Endothelial cell of umbilical vein (primary cell): ENCODE data around the gene SIAH3. TPM values are rescaled to one million over a fixed set of nuclear protein-coding genes. Genes with fewer than 3 reads are reported as not detected.

Source experiments
- BruUV-seq: library from RNA; stranded (reverse); fragments of 400-500 nt; replicated peaks from 2 replicates; lab custom pipeline; 2021; lab: Mats Ljungman, UMichigan
- CTCF ChIA-PET: fragments of 300-600, 350-600 bp; sonication (Branson Sonifier 250); formaldehyde crosslinking; loops from one replicate; lab custom pipeline; 2021; ENCODE audit warnings: antibody characterized with exemption, inconsistent platforms; lab: Charles Lee
- POLR2A ChIA-PET: fragments of 300-600, 350-600 bp; sonication (Branson Sonifier 250); formaldehyde crosslinking; loops from one replicate; lab custom pipeline; 2021; ENCODE audit warnings: antibody characterized with exemption, inconsistent platforms; lab: Charles Lee
- DNase-seq: peaks from one replicate; pipeline ENCODE4 v3.0.0-alpha.2; 2011; ENCODE audit warnings: low read depth, low spot score
- FAIRE-seq: peaks from 2 replicates; lab custom pipeline; 2011; peaks lifted over from hg19 to GRCh38; lab: Jason Lieb, UNC
- H2AFZ ChIP-seq: 2 replicates; pipeline ENCODE4 v1.6.0; 2012; ENCODE audit warnings: low read depth, low read length, control low read depth, inconsistent platforms
- H3K27ac ChIP-seq: 2 replicates; pipeline ENCODE4 v1.5.1; 2011; ENCODE audit warnings: low read depth, mild to moderate bottlenecking, control low read depth, low read length, moderate library complexity; ENCODE audit not compliant: insufficient read depth
- H3K27me3 ChIP-seq, 2 experiments: 2 replicates each; pipeline versions ENCODE4 v1.6.0 to v1.6.1; 2011; ENCODE audit warnings: low read length in 2 of 2, mixed read lengths in 1 of 2; ENCODE audit not compliant: control insufficient read depth in 2 of 2, insufficient read depth in 2 of 2
- H3K36me3 ChIP-seq, 2 experiments: 2 replicates in 1 of 2; 3 replicates in 1 of 2; pipeline ENCODE4 v1.5.1; 2011; ENCODE audit warnings: low read length in 2 of 2, mild to moderate bottlenecking in 1 of 2, moderate library complexity in 1 of 2; ENCODE audit not compliant: control insufficient read depth in 2 of 2, insufficient read depth in 2 of 2; ENCODE audit errors: extremely low read depth in 1 of 2
- H3K4me1 ChIP-seq: 3 replicates; pipeline ENCODE4 v1.5.1; 2011; ENCODE audit warnings: mild to moderate bottlenecking, low read length; ENCODE audit not compliant: control insufficient read depth, insufficient read depth; ENCODE audit errors: extremely low read depth
- H3K4me2 ChIP-seq: 2 replicates; pipeline ENCODE4 v1.6.1; 2011; ENCODE audit warnings: low read length, control low read depth, mixed read lengths; ENCODE audit not compliant: insufficient read depth
- H3K4me3 ChIP-seq, 3 experiments: fragments of 200-600 bp in 1 of 3; sonication (generic), shearing (Covaris generic) in 1 of 3; replicated peaks in 1 of 3; 2 replicates each; pipeline ENCODE4 v1.5.1; 2011 to 2016; ENCODE audit warnings: control low read depth in 3 of 3, low read length in 3 of 3, mild to moderate bottlenecking in 2 of 3, inconsistent platforms in 1 of 3, low read depth in 1 of 3, moderate library complexity in 1 of 3; ENCODE audit not compliant: insufficient read depth in 1 of 3
- H3K79me2 ChIP-seq: 2 replicates; pipeline ENCODE4 v1.6.0; 2012; ENCODE audit warnings: low read length, inconsistent platforms; ENCODE audit not compliant: control insufficient read depth, insufficient read depth
- H3K9ac ChIP-seq: replicated peaks from 2 replicates; pipeline ENCODE3; 2011; ENCODE audit warnings: low read length, control low read depth; ENCODE audit not compliant: insufficient read depth; ENCODE audit errors: extremely low read depth
- H3K9me1 ChIP-seq: replicated peaks from 3 replicates; pipeline ENCODE4 v1.6.0; 2011; ENCODE audit warnings: mild to moderate bottlenecking, low read length; ENCODE audit not compliant: control insufficient read depth, insufficient read depth; ENCODE audit errors: extremely low read depth
- H3K9me3 ChIP-seq: replicated peaks from 2 replicates; pipeline ENCODE4 v1.5.1; 2012; ENCODE audit warnings: low read length, inconsistent platforms; ENCODE audit not compliant: control insufficient read depth, insufficient read depth
- H4K20me1 ChIP-seq: replicated peaks from 2 replicates; pipeline ENCODE3; 2011; ENCODE audit warnings: mild to moderate bottlenecking, low read length; ENCODE audit not compliant: control insufficient read depth, insufficient read depth; ENCODE audit errors: extremely low read depth
- CTCF ChIP-seq, 2 donors: IDR thresholded peaks; 1 replicate in 1 of 2; 2 replicates in 1 of 2; pipeline ENCODE4 v1.5.1; 2011; ENCODE audit warnings: low read length in 2 of 2, mild to moderate bottlenecking in 2 of 2, moderate library complexity in 2 of 2, control low read depth in 1 of 2, inconsistent platforms in 1 of 2, low read depth in 1 of 2; ENCODE audit not compliant: insufficient read depth in 1 of 2; ENCODE audit errors: extremely low read depth in 1 of 2
- EZH2 ChIP-seq: IDR thresholded peaks from 2 replicates; pipeline ENCODE4 v1.6.1; 2012; ENCODE audit warnings: borderline replicate concordance, low read depth, mild to moderate bottlenecking, moderate library complexity, low read length, inconsistent platforms; ENCODE audit not compliant: severe bottlenecking
- FOS ChIP-seq: IDR thresholded peaks from 2 replicates; pipeline ENCODE4 v1.6.1; 2011; ENCODE audit warnings: mild to moderate bottlenecking, low read length, moderate library complexity, borderline replicate concordance; ENCODE audit not compliant: insufficient read depth
- GATA2 ChIP-seq: IDR thresholded peaks from 2 replicates; pipeline ENCODE4 v1.7.0; 2011; ENCODE audit warnings: low read depth, mild to moderate bottlenecking, moderate library complexity, mixed read lengths, low read length; ENCODE audit not compliant: insufficient read length, insufficient read depth
- JUN ChIP-seq: IDR thresholded peaks from 2 replicates; pipeline ENCODE4 v1.6.1; 2011; ENCODE audit warnings: borderline replicate concordance, low read depth; ENCODE audit not compliant: insufficient read length, insufficient read depth
- MAX ChIP-seq: IDR thresholded peaks from 2 replicates; pipeline ENCODE4 v1.6.1; 2011; ENCODE audit not compliant: insufficient read depth, insufficient read length
- MYC ChIP-seq: IDR thresholded peaks from one replicate; pipeline ENCODE4 v1.6.1; 2011; ENCODE audit warnings: mild to moderate bottlenecking, low read depth, low read length
- POLR2A ChIP-seq: IDR thresholded peaks from 2 replicates; pipeline ENCODE4 v1.6.1; 2012; ENCODE audit warnings: low read depth, mild to moderate bottlenecking, control low read depth, low read length
- POLR2AphosphoS5 ChIP-seq: IDR thresholded peaks from 2 replicates; pipeline ENCODE4 v1.6.1; 2012; ENCODE audit warnings: low read depth, mild to moderate bottlenecking, control low read depth, low read length, moderate library complexity; ENCODE audit not compliant: insufficient read depth
- dilution Hi-C: fragments of 300-500 bp; cut with MboI; formaldehyde crosslinking; loops from one replicate; pipeline ENCODE4 v1.15.0; 2019; ENCODE audit warnings: low sequenced_read_pairs; ENCODE audit not compliant: extremely low pct_ligation_motif_present
- intact Hi-C: fragments of 100-400 bp; cut with micrococcal nuclease; formaldehyde crosslinking; loops from one replicate; pipeline ENCODE4 v1.10.0; 2022
- polyA plus RNA-seq, 4 experiments: library from polyadenylated mRNA; depleted of rRNA in 3 of 4; stranded (reverse) in 3 of 4; unstranded in 1 of 4; fragments of >200 nt; gene quantifications; 2 replicates each; pipeline versions ENCODE4 v1.2.1 to v1.2.3, GENCODE V29; 2011 to 2012; ENCODE audit warnings: missing spikeins in 1 of 4
- total RNA-seq: library from RNA; stranded (reverse); gene quantifications from 2 replicates; pipeline ENCODE4 v1.2.3, GENCODE V29; 2021

SIAH3 gene
- total and polyA plus RNA-seq, 2 donors (not counting 3 experiments of a cell fraction or from before 2014, with no cell fraction given) = 0.03 TPM; not detected in 1

DNA sequence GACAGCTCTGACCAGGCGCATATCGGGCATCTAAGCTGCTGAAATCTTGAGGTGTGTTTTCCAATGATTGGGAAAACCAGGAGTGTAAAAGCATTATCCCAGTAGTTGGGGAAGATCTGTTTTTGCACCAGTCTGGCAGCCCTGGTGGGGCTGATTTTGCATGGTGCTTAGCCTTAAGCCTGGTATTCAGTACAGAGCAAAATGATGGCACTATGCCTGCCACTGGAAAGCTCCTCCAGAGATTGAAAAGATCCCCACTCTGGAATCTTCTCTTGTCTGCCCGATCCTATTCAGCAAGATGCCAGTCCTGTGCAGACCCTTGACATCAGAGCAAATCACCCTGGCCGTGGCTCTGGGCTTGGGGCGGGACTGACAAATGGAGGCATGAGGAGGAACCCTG is 44.7 kb upstream of the SIAH3 start:
- CTCF ChIA-PET = interaction anchor here (1.1 kb wide), 1 partner anchor 89 kb away, joined by 3 read pairs; no protein-coding TSS in a partner anchor
- Histone ChIP-seq H3K4me2 (no peak overlapping the region), H3K9me1 (no peaks in the 10 kb centered on the region), H3K36me3 (no peaks in the 10 kb centered on the region), H3K9ac (no peak overlapping the region), H3K79me2 (no peaks in the 10 kb centered on the region), H3K4me1 (no peaks in the 10 kb centered on the region), H3K4me3 (no peak overlapping the region), H3K9me3 (no peaks in the 10 kb centered on the region), H2AFZ (no peak overlapping the region), H4K20me1 (no peaks in the 10 kb centered on the region), H3K27me3 (peaks cover 2% of the 10 kb centered on the region in 2 experiments), H3K27ac (no peak overlapping the region)
- no TSS peak for BruUV-seq
- no peak for TF ChIP-seq POLR2AphosphoS5
- TF ChIP-seq MAX = no peak
- TF ChIP-seq MYC = no peak
- TF ChIP-seq GATA2 = no peak
- no peak for TF ChIP-seq CTCF (IDR thresholded peaks at IDR 0.05; ENCODE audit: extremely low read depth in 1 of 2, insufficient read depth in 1 of 2, low read depth in 1 of 2, low read length in 2 of 2)
- no peak for TF ChIP-seq POLR2A
- no peak for TF ChIP-seq JUN
- TF ChIP-seq FOS = no peak
- no peak for TF ChIP-seq EZH2
- POLR2A ChIA-PET = no interaction called here
- intact Hi-C loops (no loop called here), dilution Hi-C loops (no loop called here)
- FAIRE-seq (no peak), DNase-seq (no peak)
